Subcutaneous abdominal adipose tissue (tissue), 5 donors: ENCODE results near the gene MYCN.
"Not testable (repeated sequence)": the region's sequence is repeated elsewhere in the genome, so short reads cannot be mapped to it uniquely, and the experiment has no call there.

Source experiments
- H3K27ac ChIP-seq: one replicate; pipeline ENCODE4 v1.7.0; 2013; ENCODE audit warnings: low read depth, mild to moderate bottlenecking, inconsistent platforms, low read length, moderate library complexity
- H3K27me3 ChIP-seq, 5 donors: one replicate each; pipeline ENCODE4 v1.7.0; 2013; ENCODE audit warnings: low read length in 5 of 5, inconsistent platforms in 1 of 5; ENCODE audit not compliant: control insufficient read depth in 5 of 5, insufficient read depth in 4 of 5
- H3K36me3 ChIP-seq, 5 donors: one replicate each; pipeline ENCODE4 v1.7.0; 2013; ENCODE audit warnings: low read length in 5 of 5; ENCODE audit not compliant: control insufficient read depth in 5 of 5, insufficient read depth in 5 of 5
- H3K4me1 ChIP-seq, 5 donors: one replicate each; pipeline ENCODE4 v1.7.0; 2013; ENCODE audit warnings: low read length in 5 of 5, mild to moderate bottlenecking in 3 of 5, moderate library complexity in 1 of 5; ENCODE audit not compliant: control insufficient read depth in 5 of 5, insufficient read depth in 5 of 5
- H3K4me3 ChIP-seq, 5 donors: one replicate each; pipeline ENCODE4 v1.7.0; 2013; ENCODE audit warnings: low read length in 5 of 5, low read depth in 1 of 5
- H3K9ac ChIP-seq, 5 donors: one replicate each; pipeline ENCODE4 v1.7.0; 2013; ENCODE audit warnings: low read length in 5 of 5, mild to moderate bottlenecking in 4 of 5, moderate library complexity in 3 of 5
- H3K9me3 ChIP-seq, 5 donors: one replicate each; pipeline ENCODE4 v1.7.0; 2013; ENCODE audit warnings: low read length in 5 of 5; ENCODE audit not compliant: control insufficient read depth in 5 of 5
- donor health status: healthy.
- donor health status: healthy.
- donor health status: healthy.
- donor health status: healthy.
- donor health status: healthy.

The MYCN gene

GRCh38 chr2:15916336-15916735 lies 24.0 kb upstream of the MYCN start:
- Histone ChIP-seq H3K36me3 (no peaks in the 10 kb centered on the region), H3K4me1 (peaks cover 4 to 19% (median 13%) of the 10 kb centered on the region in 5 donors), H3K27me3 (peaks cover 0 to 14% (median 6%) of the 10 kb centered on the region in 5 donors), H3K27ac (no peak overlapping the region), H3K9me3 (no peaks in the 10 kb centered on the region), H3K9ac (no peak overlapping the region), H3K4me3 (no peak overlapping the region)

GRCh38 chr2:15918761-15919356 lies 21.5 kb upstream of the MYCN start:
- Histone ChIP-seq H3K27me3 (peaks cover 0 to 14% (median 10%) of the 10 kb centered on the region in 5 donors), H3K27ac (no peak overlapping the region), H3K36me3 (no peaks in the 10 kb centered on the region), H3K9me3 (no peaks in the 10 kb centered on the region), H3K9ac (no peak overlapping the region), H3K4me1 (peaks cover 0 to 14% (median 4%) of the 10 kb centered on the region in 5 donors), H3K4me3 (no peak overlapping the region)

GRCh38 chr2:15919716-15920434 lies 20.5 kb upstream of the MYCN start:
- no peaks in the 10 kb centered on the region for H3K9me3 ChIP-seq
- H3K36me3 ChIP-seq, result no peaks in the 10 kb centered on the region
- H3K4me1 ChIP-seq, result peaks cover 0 to 8% (median 4%) of the 10 kb centered on the region in 5 donors
- H3K9ac ChIP-seq, result no peak overlapping the region
- no peak overlapping the region for H3K4me3 ChIP-seq
- H3K27ac ChIP-seq, result no peak overlapping the region
- H3K27me3 ChIP-seq, result peaks cover 0 to 14% (median 10%) of the 10 kb centered on the region in 5 donors

- no peaks in the 10 kb centered on the region for H3K9me3 ChIP-seq
- no peak overlapping the region for H3K9ac ChIP-seq
- no peak overlapping the region for H3K4me3 ChIP-seq
- peaks cover 0 to 5% (median under 1%) of the 10 kb centered on the region in 5 donors for H3K4me1 ChIP-seq
- H3K27ac ChIP-seq, result no peak overlapping the region
- H3K27me3 ChIP-seq, result peaks cover 0 to 14% (median 10%) of the 10 kb centered on the region in 5 donors
- H3K36me3 ChIP-seq, result no peaks in the 10 kb centered on the region
Observed at GRCh38 chr2:15920696-15921095, 19.7 kb upstream of the MYCN start.

GRCh38 chr2:15923597-15923996 lies 16.8 kb upstream of the MYCN start:
- H3K9ac ChIP-seq, result no peak overlapping the region
- peaks cover 0 to 16% (median 10%) of the 10 kb centered on the region in 5 donors for H3K27me3 ChIP-seq
- peaks cover 0 to 5% (median 0%) of the 10 kb centered on the region in 5 donors for H3K4me1 ChIP-seq
- H3K36me3 ChIP-seq, result no peaks in the 10 kb centered on the region
- H3K27ac ChIP-seq, result no peak overlapping the region
- H3K9me3 ChIP-seq, result no peaks in the 10 kb centered on the region
- H3K4me3 ChIP-seq, result no peak overlapping the region

DNA sequence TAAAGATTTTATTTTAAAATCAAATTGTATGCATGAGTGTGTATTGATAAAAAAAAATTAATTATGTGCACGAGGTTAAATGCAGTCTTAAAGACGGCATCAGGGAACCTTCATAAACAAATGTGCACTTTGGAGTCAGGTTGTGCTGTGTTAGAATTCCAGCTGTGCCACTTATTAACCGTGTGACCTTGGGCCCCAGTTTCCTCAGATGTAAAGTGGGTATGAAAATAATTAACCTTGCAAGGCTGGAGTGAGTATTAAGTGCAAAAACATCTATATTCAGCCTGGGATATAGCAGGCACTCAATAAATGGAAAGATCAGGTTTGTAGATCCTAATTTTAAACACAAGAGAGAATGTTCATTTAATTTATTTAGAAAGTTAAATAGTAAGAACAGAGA lies 14.5 kb upstream of the MYCN start:
- H3K4me3 ChIP-seq, result no peak overlapping the region
- peaks cover 0 to 5% (median 4%) of the 10 kb centered on the region in 5 donors for H3K27me3 ChIP-seq
- no peak overlapping the region for H3K27ac ChIP-seq
- H3K4me1 ChIP-seq, result no peaks in the 10 kb centered on the region
- no peak overlapping the region for H3K9ac ChIP-seq
- H3K36me3 ChIP-seq, result no peaks in the 10 kb centered on the region
- peaks cover 0 to 2% (median 0%) of the 10 kb centered on the region in 5 donors for H3K9me3 ChIP-seq

GRCh38 chr2:15926252-15926651 lies 14.1 kb upstream of the MYCN start:
- H3K9me3 ChIP-seq, result peaks cover 0 to 4% (median 0%) of the 10 kb centered on the region in 5 donors
- H3K4me3 ChIP-seq, result no peak overlapping the region
- no peak overlapping the region for H3K9ac ChIP-seq
- H3K27me3 ChIP-seq, result peaks cover 0 to 5% (median 4%) of the 10 kb centered on the region in 5 donors
- H3K36me3 ChIP-seq, result no peaks in the 10 kb centered on the region
- H3K4me1 ChIP-seq, result no peaks in the 10 kb centered on the region
- no peak overlapping the region for H3K27ac ChIP-seq

GRCh38 chr2:15927551-15928218 lies 12.7 kb upstream of the MYCN start:
- no peaks in the 10 kb centered on the region for H3K36me3 ChIP-seq
- H3K27ac ChIP-seq, result no peak overlapping the region
- H3K4me1 ChIP-seq, result no peaks in the 10 kb centered on the region
- peaks cover 0 to 4% (median 0%) of the 10 kb centered on the region in 5 donors for H3K9me3 ChIP-seq
- H3K9ac ChIP-seq, result no peak overlapping the region
- H3K27me3 ChIP-seq, result peaks cover 0 to 5% (median 2%) of the 10 kb centered on the region in 5 donors
- H3K4me3 ChIP-seq, result no peak overlapping the region

DNA sequence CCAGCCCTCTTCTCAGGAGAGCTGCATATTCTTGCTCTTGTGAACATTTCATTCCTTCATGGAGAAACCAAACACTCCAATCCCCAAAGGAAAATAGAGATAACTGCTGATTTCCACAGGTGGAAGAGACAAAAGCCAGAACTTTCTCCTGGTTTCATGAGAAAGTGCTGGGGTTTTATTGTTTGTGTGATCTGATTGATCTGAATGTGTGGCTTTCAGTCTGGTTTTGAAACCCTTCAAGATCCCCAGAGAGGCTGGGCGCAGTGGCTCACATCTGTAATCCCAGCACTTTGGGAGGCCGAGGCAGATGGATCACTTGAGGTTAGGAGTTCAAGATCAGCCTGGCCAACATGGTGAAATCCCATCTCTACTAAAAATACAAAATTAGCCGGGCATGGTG lies 11.3 kb upstream of the MYCN start:
- not testable (repeated sequence) for H3K27me3 ChIP-seq

DNA sequence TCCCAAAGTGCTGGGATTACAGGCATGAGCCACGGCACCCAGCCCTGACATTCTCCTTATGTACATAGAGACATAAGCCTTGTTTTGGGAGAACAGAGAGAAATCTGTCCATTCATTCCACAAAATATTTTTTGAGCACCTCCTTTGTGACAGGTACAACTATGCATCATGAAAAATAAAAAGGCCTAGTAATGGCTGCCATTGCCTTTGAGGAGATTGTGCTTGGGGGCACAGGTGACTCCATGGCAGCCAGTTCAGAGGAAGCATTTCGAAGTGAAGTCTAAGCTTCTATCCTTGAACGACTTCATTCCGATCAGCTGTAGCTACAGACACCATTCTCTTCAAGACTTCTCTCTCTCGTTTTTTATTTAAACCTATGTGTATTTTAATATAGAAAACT lies 10.5 kb upstream of the MYCN start:
- Histone ChIP-seq H3K9me3 (peaks cover 0 to 4% (median 0%) of the 10 kb centered on the region in 5 donors), H3K27ac (no peak overlapping the region), H3K4me1 (no peaks in the 10 kb centered on the region), H3K27me3 (peaks cover 0 to 5% (median 0%) of the 10 kb centered on the region in 5 donors), H3K4me3 (no peak overlapping the region), H3K9ac (no peak overlapping the region), H3K36me3 (no peaks in the 10 kb centered on the region)

More for the DNA sequence above, 11.3 kb upstream of the MYCN start:
- H3K9ac ChIP-seq, H3K36me3 ChIP-seq, H3K4me3 ChIP-seq, H3K27ac ChIP-seq, H3K4me1 ChIP-seq, H3K9me3 ChIP-seq: not testable (repeated sequence)
